TTC549 (cell line): ENCODE results near the gene TACC2.
"Not testable (repeated sequence)": the region's sequence is repeated elsewhere in the genome, so short reads cannot be mapped to it uniquely, and the experiment has no call there.

Experiments used
- FAIRE-seq: peaks from 2 replicates; lab custom pipeline; 2012; peaks lifted over from hg19 to GRCh38; lab: Jason Lieb, UNC

Gene TACC2

GRCh38 chr10:122060250-122060649 lies 71.3 kb downstream of the TACC2 start:
- FAIRE-seq = no peak

- no peak for FAIRE-seq
Measured at GRCh38 chr10:122062831-122063674, 74.1 kb downstream of the TACC2 start.

GRCh38 chr10:122066337-122066939 lies 77.5 kb downstream of the TACC2 start:
- not testable (repeated sequence) for FAIRE-seq

- FAIRE-seq = no peak
Measured at GRCh38 chr10:122068844-122069243, 79.9 kb downstream of the TACC2 start.

GRCh38 chr10:122072491-122072890 lies 83.5 kb downstream of the TACC2 start:
- no peak for FAIRE-seq

- FAIRE-seq = no peak
Measured at GRCh38 chr10:122073508-122073907, 84.5 kb downstream of the TACC2 start.

- FAIRE-seq = no peak
Measured at GRCh38 chr10:122075171-122075570, 86.2 kb downstream of the TACC2 start.

- not testable (repeated sequence) for FAIRE-seq
Measured at GRCh38 chr10:122075876-122076275, 86.9 kb downstream of the TACC2 start.

- no peak for FAIRE-seq
Measured at GRCh38 chr10:122077311-122077875, 88.4 kb downstream of the TACC2 start.

- no peak for FAIRE-seq
Measured at GRCh38 chr10:122078326-122078725, 89.4 kb downstream of the TACC2 start.

- no peak for FAIRE-seq
Measured at GRCh38 chr10:122078965-122079795, 90.2 kb downstream of the TACC2 start.

GRCh38 chr10:122082616-122083477 lies 93.9 kb downstream of the TACC2 start:
- no peak for FAIRE-seq

- FAIRE-seq = no peak
Measured at GRCh38 chr10:122083478-122084025, 94.6 kb downstream of the TACC2 start.

- FAIRE-seq = no peak
Measured at GRCh38 chr10:122084286-122085041, 95.5 kb downstream of the TACC2 start.

- FAIRE-seq = no peak
Measured at GRCh38 chr10:122085423-122085911, 96.5 kb downstream of the TACC2 start.

- FAIRE-seq = no peak
Measured at GRCh38 chr10:122086416-122087240, 97.7 kb downstream of the TACC2 start.

GRCh38 chr10:122087436-122087835 lies 98.5 kb downstream of the TACC2 start:
- FAIRE-seq = no peak

- FAIRE-seq = no peak
Measured at GRCh38 chr10:122089311-122090017, 100.5 kb downstream of the TACC2 start.

- no peak for FAIRE-seq
Measured at GRCh38 chr10:122091722-122092121, 102.8 kb downstream of the TACC2 start.
